Stimulated activated naive CD4-positive, alpha-beta T cell (primary cell): ENCODE measurements around the gene MIOX.

Source experiments
- DNase-seq, 6 experiments: peaks; one replicate each; lab custom pipeline; 2025; lab: John Stamatoyannopoulos, UW

MIOX gene

DNA sequence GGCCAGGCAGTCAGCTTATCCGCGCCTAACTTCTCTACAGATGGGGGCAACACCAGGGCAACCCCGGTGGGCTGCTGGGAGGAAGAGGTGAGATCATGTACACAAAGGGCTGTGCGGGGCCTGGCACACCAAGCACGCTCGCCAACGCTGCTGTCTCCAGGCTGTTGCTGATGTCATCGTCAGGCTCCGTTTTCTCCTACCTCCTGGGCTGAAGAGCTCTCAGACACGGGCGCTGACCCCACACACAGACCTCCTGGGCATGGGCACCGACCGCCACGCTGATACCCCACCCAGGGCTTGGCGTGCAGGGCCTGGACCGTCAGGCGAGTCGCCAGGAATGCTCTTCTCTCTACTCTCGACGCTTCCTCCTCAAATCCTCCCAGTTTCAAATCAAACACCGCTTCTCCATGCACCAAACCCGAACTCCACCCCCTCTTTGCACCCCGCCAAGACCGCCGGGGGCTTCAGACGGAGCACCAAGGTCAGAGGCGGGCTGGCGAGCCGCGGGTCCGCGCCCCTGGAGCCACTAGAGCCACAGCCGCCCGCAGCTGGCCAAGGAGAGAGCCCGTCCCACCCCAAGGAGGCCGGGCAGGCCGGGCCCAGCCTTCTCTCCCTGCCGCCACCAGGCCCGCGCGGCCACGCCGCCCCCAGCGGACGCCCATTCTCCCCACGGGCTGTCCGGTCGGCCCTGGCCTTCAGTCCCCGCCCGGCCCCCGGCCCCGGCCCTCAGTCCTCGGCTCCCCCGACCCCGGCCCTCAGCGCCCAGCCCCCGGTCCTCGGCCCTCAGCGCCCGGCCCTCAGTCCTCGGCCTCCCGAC is 12.6 kb upstream of the MIOX start:
- peak in 2 of 6 experiments; percentile 12 to 35 for DNase-seq

DNA sequence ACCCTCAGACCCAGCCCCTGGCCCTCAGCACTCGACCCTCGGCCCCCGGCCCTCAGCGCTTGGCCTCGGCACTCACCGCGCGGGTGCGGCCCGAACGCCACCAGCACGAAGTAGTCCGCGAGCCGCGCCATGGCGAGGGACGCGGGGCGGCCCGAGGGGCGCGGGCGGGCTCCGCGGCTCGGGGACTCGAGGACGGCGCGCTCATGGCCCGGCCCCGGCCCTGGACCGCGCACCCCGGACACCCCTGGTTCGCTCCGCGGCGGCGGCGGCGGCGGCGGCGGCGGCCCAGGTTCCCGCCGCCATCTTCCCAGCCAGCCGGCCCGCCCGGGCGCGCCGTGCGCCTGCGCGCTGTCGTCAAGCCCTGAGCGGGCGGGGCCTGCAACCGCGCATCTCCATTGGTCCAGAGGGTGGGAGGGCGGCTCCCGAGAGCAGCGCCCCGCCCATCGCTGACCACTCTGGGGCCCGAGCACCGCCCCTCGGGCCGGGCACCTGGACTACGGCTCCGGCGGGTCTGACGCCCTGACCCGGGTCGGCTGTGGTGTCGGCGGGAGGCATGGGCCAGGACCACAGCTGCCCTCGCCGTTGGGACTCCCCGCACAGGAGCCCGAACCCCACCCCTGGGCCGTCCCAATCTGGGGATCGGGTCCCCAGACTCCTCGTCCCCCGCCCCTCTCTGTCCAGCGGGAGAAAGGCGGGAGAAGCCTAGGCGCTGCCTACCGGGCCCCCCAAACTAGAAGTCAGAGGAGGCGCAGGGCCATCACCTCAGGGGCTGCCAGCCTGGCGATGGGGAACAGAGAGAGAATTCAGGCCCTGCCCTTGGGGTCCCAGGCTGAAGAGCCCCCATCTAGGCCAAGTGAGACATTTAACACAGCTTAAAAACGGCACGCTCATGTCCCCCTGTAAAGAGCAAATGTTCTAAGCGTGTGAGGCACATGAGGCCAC is 11.7 kb upstream of the MIOX start, which contains the start of gene SBF1:
SBF1 (minus strand) TSS at position 326 of the 942 bp plus-strand sequence; CDS start at position 131, 195 bp downstream.
- peak; percentile 71 to 85 (median 82) for DNase-seq

DNA sequence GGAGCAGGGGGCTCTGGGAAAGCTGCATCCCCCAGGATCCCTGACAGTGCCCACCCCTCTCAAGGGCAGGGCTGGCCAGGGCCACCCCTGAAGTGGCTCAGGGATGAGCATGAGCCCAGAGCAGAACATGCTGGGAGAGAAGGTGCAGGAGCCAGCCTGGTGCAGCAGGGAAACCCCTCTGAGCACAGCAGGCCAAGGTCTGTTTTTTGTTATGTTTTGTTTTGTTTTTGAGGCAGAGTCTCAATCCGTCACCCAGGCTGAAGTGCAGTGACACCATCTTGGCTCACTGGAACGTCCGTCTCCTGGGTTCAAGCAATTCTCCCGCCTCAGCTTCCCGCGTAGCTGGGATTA is 11.0 kb upstream of the MIOX start:
- no peak for DNase-seq

DNA sequence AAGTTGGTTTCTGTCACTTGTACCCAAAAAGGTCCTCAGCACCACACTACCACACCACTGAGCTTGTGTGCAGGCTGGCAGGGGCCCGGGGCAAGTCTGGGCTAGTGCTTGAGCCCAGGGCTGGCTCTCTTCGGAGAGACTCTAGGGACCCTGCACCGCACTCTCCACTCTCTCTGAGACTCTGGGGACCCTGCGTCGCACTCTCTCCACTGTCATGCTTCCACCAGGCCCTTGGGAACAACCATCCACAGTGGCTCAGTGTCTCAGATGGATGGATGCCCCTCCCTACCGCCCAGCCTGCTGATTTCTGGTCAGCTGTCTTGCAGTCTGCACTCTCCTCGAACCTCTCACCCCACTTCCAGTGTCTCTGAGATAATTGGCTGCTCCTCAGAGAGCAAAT is 9.8 kb upstream of the MIOX start:
- no peak for DNase-seq

DNA sequence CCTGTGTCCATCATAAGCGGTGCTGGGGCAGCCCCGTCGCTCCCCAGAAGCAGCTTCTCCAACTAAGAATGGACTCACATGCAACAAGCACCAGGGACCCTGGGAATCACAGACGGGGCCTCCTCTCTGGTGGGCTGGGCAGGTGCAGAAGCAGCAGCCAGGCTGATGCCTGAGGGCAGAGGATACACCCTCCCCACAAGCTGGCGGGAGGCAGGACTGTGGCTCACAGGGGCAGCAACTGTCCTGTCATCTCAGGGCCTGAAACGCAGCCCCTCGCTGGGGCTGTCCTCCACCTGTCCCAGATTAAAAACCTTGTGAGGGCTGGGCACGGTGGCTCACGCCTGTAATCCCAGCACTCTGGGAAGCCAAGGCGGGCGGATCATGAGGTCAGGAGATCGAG is 8.7 kb upstream of the MIOX start:
- DNase-seq: no peak

DNA sequence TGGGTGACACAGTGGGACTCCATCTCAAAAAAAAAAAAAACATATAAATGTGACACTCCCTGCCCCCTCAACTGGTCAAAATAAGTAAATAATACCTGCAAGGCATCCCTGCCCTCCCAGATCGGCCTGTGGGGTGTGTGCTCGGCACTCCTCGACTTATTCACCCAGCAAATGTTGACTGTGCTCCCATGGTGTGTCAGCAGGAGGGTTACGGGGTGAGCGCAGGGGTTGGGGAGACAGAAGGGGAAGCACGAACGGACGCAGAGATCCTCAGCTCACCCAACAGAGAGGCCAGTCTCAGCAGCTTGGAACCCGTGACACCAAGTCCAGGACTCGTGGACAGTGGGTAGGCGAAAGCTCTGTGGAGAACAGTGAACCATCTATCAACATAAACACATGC is 6.9 kb upstream of the MIOX start:
- DNase-seq: no peak

DNA sequence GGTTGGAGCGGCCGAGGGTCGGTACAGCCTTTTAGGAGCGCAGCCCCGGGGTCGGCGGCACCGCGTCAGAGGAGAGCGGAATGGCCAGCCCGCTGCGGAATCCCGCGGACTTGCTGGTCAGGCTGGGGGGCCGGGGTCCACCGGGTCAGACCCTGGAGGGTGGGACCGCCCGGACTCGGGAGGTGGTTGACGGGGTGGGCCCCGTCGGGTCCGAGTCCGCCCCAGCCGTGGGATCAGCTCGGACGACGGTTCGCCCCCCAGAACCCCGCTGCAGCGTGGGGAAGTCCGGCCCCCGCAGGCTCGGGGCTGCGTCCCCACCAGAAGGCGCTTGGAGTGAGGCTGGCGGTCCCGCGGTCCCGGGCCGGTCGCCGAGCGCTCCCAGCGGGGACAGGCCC is 5.6 kb upstream of the MIOX start:
- DNase-seq: no peak

DNA sequence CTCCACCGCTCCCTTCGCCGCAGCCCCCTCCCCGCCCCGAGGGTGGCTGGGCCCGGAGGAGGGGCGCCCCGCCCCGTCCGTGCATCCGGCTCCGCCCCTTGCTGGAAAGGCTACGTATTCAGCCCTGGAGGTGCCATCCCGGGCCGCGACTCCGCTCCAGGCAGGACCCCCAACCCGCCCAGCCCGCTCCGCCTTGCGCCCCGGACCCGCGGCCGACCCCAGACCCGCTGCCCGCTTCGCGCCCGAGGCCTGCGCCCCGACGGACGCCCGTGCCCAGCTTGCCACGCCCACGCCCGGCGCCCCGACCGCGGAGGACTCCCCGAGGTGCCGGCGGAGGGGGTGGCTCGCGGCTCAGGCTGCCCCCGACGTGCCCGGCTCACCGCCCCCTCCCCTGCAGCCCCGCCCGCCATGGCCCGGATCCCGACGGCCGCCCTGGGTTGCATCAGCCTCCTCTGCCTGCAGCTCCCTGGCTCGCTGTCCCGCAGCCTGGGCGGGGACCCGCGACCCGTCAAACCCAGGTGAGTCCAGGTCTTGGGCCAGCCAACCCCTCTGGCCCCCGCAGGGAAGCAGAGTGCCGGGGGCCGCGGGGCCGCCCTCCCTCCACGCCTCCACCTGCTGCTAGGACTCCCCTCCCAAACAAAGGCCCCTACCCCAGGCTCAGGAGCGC is 5.1 kb upstream of the MIOX start, which contains the start of gene ADM2:
ADM2 (plus strand) TSS at position 104 of the 667 bp plus-strand sequence; CDS start at position 409, 305 bp downstream.
- DNase-seq: peak; percentile 15 to 68 (median 60)

DNA sequence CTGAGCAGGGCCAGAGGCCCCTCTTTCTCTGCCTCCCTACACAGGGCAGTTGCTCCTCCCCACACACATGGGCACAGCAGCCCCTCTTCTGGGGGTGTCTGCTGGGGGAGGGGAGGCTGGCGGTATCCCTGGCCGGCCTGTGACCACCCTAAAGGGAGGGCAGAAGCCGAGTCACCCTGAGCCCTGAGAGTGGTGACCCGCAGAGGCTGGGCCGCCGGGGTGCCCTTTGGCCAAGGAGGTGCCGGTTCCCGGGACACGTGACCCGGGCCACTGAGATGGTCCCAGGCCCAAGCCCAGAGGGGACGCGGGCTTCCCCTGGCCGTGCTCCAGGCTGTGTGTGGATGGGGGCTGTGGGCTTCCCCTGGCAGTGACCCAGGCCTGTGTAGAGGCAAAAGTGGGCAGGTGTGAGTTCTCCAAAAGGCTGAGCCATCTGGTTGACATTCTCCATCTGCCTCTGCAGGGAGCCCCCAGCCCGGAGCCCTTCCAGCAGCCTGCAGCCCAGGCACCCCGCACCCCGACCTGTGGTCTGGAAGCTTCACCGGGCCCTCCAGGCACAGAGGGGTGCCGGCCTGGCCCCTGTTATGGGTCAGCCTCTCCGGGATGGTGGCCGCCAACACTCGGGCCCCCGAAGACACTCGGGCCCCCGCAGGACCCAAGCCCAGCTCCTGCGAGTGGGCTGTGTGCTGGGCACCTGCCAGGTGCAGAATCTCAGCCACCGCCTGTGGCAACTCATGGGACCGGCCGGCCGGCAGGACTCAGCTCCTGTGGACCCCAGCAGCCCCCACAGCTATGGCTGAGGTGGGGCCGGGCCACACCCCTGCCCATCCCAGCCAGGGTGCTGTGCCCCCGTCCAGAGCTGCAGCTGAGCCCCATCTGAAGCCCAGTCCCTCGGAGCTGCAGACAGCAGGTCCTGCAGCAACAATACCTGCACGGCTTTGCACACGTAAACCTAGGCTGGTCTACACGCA is 4.3 kb upstream of the MIOX start:
- DNase-seq: no peak

DNA sequence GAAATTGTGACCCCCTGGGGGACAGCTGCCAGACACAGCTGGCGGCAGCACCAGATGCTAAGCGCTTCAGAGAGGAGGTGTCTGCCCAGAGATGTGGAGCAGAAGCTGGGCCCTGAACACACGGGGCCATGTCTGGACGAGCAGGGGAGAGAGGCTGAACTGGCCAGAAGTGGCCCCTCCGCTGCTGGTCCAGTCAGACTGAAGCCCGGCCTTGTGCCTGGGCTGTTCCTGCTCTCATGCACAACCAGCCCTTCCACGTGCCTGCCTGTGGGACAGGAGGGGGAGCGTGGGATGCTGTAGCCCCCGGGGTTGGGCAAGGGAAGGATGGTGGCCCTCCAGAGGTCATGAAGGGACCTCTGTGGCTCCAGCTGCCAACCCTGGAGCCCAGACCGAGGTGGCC is 3.6 kb upstream of the MIOX start:
- DNase-seq: no peak

DNA sequence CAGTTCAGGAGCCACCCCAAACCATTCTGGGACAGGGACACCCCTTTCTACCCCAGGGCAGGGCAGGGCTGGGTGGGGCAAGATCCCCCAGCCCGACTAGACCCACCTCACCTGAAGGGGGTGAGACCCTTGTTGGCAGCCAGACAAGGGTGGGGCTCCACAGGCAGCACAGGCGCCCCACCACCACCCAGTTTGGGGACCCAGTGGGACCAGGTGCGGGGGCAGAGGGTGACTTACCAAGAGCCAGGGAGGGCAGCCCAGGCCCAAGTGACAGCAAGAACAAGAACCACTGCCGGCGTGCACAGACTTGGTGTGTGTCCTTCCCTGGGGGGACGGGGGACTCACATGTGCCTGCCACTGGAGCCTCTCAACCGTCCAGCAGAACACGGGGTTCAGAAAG is 3.1 kb upstream of the MIOX start:
- DNase-seq: no peak

DNA sequence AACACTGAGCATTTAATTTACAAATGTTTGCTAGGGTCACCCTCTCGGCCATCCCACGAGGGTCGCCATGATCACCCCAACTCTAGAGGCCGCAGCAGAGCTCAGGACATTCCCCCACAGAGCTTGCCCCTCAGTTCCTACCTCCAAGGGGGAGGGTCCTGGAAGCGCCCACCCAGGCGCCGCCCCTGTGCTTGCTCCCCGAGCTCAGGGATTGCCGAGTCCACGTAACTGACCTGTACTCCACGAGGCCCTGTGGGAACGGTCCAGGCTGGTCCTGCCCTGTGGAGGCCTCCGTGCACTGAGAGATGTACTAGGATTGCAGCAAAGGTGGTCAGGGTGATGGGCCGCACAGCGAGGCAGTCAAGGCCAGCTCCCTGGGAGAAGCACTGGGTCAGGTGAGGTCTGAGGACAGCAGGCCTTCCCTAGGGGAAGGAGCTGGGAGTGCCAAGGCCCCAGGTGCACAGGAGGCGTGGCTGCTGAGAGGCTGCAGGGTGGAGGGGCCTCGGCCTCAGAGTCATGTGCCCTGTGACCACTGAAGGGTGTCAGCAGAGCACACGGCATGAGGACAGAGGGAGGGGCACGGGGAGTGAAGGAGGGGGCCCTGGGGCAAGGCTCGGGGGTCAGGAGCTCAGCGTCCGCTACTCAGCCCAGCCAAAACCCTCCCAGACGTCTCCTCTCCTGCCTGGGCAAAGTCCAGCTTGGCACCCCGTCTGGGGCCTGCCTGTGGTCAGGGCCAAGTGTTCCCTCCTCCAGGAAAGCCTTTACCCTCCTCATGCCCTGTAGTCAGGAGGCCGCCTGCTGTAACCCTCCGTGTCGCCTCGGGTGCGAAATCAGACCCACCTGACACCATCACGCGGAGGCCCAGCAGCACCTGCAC is 2.4 kb upstream of the MIOX start:
- DNase-seq: no peak

DNA sequence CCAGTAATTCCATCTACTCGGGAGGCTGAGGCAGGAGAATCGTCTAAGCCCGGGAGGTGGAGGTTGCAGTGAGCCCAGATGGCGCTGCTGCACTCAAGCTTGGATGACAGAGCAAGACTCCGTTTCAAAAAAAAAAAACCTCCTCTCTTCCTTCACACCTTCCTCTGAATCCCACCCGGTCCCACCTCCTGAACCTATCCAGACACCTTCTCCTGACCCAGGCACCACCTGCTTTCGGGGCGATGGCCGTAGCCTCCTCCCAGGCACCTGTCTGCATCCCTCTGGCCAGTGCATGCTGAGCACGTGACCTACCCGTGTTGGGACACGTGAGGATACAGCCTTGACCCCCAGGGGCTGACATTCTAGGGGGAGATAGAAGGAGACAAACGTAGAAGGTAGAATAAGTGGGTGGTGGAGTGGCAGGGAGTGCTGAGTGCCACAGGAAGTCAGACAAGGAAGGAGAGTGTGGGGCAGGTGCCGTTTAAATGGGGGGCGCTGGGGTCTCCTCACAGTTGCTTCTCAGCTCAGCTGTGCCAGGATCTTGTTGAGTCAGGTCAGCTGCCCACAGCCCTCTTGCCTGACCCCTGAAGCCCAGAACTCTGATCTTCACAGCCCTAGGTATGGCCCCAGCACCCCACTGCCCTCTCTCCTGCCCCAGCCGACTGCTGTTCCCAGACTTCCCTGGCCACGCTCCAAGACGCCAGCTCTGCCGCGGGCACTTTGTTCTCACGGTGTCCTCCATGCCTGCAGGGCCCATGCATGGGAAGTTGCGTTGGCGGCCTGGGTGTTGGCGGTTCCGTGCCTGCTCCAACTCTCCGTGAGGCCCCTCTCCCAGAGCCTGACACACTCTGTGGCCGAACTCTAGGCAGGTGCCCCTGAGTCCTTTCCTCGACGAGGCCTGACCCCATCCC is 1.2 kb upstream of the MIOX start:
- no peak for DNase-seq

DNA sequence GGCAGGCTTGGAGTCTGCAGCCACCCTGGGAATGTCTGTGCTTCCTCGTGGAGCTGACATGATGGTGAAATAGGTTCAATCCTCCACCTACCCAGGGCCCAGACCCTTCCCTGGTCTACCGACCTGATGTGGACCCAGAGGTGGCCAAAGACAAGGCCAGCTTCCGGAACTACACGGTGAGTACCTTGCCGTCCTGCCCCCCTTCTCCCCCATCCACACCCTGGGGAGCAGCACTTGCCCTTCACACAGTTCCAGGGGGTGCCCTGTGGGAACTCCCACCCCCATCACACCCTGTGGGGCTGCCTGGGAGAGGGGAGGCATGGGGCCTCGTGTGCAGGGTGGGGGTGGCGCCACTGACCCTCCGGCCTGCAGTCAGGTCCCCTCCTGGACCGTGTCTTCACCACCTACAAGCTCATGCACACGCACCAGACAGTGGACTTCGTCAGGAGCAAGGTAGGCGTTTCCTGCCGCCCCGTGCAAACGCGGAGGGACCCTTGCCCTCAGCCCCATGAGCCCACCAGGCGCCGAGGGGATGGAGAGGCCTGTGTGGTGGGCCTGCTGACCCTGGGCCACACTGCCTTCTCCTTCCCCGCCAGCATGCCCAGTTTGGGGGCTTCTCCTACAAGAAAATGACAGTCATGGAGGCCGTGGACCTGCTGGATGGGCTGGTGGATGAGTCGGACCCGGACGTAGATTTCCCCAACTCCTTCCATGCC is 789 bp downstream of the MIOX start:
- DNase-seq: no peak

DNA sequence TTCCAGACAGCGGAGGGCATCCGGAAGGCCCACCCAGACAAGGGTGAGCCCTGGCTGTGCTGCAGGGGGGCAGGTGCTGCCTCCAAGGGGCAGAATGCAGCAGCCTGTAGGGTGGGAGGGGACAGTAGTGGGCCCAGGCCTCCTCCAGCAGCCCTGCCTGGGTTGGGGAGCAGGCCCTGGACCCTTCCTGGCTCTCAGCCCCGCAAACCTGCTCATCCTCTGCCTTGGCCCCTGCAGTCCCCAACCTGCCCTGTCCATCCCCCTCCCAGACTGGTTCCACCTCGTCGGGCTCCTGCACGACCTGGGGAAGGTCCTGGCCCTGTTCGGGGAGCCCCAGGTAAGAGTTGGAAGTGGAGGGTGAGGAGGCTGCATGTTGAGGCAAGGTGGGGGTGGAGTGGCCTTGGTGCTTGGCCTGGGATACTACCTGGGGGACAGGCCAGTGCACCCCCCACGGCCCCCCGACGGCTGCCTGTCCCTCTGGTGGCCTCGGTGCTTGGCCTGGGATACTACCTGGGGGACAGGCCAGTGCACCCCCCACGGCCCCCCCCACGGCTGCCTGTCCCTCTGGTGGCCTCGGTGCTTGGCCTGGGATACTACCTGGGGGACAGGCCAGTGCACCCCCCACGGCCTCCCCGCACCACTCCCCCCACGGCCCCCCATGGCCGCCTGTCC is 1.5 kb downstream of the MIOX start:
- no peak for DNase-seq

DNA sequence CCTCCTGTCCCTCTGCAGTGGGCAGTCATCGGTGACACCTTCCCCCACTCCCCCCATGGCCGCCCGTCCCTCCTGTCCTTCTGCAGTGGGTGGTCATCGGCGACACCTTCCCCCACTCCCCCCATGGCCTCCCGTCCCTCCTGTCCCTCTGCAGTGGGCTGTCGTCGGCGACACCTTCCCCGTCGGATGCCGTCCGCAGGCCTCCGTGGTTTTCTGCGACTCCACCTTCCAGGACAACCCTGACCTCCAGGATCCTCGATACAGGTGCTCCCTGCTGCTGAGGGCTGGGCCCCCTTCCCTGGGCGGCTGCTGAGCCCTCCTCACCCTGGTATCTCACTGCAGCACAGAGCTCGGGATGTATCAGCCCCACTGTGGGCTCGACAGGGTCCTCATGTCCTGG is 2.2 kb downstream of the MIOX start:
- no peak for DNase-seq

DNA sequence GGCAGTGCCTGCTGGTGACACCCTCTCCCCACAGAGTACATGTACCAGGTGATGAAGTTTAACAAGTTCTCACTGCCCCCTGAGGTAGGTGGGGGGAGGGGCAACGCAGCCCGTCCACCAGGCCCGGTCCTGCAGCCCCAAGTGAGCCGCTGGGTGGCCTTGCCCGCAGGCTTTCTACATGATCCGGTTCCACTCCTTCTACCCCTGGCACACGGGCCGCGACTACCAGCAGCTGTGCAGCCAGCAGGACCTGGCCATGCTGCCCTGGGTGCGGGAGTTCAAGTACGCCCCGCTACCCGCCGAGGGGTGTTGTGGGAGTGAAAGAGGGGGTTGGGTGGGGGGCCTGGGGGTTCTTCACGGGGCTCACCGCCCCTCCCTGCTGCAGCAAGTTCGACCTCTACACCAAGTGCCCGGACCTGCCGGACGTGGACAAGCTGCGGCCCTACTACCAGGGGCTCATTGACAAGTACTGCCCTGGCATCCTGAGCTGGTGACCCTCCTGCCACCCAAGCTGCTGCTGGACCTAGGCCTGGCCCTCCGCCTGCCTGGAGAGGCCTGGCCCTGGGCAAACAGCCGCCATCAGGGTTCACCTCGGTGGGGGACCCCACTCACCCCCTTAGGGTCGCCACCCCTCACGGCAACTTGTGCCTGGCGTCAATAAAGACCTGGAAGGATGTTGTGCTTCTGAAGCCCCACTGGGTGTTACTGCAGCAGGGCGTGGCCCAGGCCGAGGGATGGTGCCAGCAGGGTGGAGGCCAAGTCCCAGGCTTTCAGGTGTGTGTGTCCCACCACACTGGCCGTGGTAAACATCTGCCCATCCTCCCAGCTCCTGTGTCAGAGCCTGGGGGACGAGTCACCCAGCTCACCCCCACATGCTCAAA is 2.9 kb downstream of the MIOX start:
- no peak for DNase-seq
